Keratinocyte (primary cell): Measurements from ENCODE around the gene ADM5. TPM values are rescaled to one million over a fixed set of nuclear protein-coding genes. Genes with fewer than 3 reads are reported as not detected.

Experiments used
- DNase-seq: peaks from one replicate; pipeline ENCODE4 v3.0.0-alpha.2; 2011; ENCODE audit warnings: low read depth, missing footprints, low spot score
- FAIRE-seq: peaks from 2 replicates; lab custom pipeline; 2011; peaks lifted over from hg19 to GRCh38; lab: Jason Lieb, UNC
- H2AFZ ChIP-seq: 2 replicates; pipeline ENCODE4 v1.6.0; 2012; ENCODE audit warnings: low read length, control low read depth, inconsistent platforms; ENCODE audit not compliant: control insufficient read depth
- H3K27ac ChIP-seq: 2 replicates; pipeline ENCODE4 v1.5.1; 2011; ENCODE audit warnings: low read length; ENCODE audit not compliant: control insufficient read depth, insufficient read depth
- H3K27me3 ChIP-seq: 3 replicates; pipeline ENCODE4 v1.6.0; 2011; ENCODE audit warnings: low read length; ENCODE audit not compliant: control insufficient read depth, insufficient read depth; ENCODE audit errors: extremely low read depth
- H3K36me3 ChIP-seq, 2 experiments: 2 replicates in 1 of 2; 3 replicates in 1 of 2; pipeline ENCODE4 v1.5.1; 2011; ENCODE audit warnings: low read length in 2 of 2, mild to moderate bottlenecking in 1 of 2; ENCODE audit not compliant: control insufficient read depth in 2 of 2, insufficient read depth in 2 of 2; ENCODE audit errors: extremely low read depth in 1 of 2
- H3K4me1 ChIP-seq: 3 replicates; pipeline ENCODE4 v1.5.1; 2011; ENCODE audit warnings: low read length; ENCODE audit not compliant: control insufficient read depth, insufficient read depth; ENCODE audit errors: extremely low read depth
- H3K4me2 ChIP-seq: 3 replicates; pipeline ENCODE4 v1.6.0; 2011; ENCODE audit warnings: low read depth, low read length; ENCODE audit not compliant: control insufficient read depth, insufficient read depth; ENCODE audit errors: extremely low read depth
- H3K4me3 ChIP-seq, 3 experiments: fragments of 200-600 bp in 1 of 3; sonication (generic) in 1 of 3; 2 replicates in 2 of 3; 3 replicates in 1 of 3; pipeline ENCODE4 v1.5.1; 2011 to 2016; ENCODE audit warnings: low read length in 3 of 3, mild to moderate bottlenecking in 3 of 3, control low read depth in 2 of 3, inconsistent platforms in 1 of 3, low read depth in 1 of 3, mixed read lengths in 1 of 3, mixed run types in 1 of 3, moderate library complexity in 1 of 3; ENCODE audit not compliant: control insufficient read depth in 2 of 3, insufficient read depth in 2 of 3; ENCODE audit errors: extremely low read depth in 1 of 3
- H3K79me2 ChIP-seq: 2 replicates; pipeline ENCODE4 v1.6.0; 2012; ENCODE audit warnings: low read length; ENCODE audit not compliant: control insufficient read depth, insufficient read depth
- H3K9ac ChIP-seq: 3 replicates; pipeline ENCODE4 v1.6.0; 2011; ENCODE audit warnings: low read length; ENCODE audit not compliant: control insufficient read depth, insufficient read depth; ENCODE audit errors: extremely low read depth
- H3K9me1 ChIP-seq: 3 replicates; pipeline ENCODE4 v1.6.0; 2011; ENCODE audit warnings: low read length; ENCODE audit not compliant: control insufficient read depth, insufficient read depth; ENCODE audit errors: extremely low read depth
- H3K9me3 ChIP-seq: 2 replicates; pipeline ENCODE4 v1.5.1; 2012; ENCODE audit warnings: low read depth, low read length; ENCODE audit not compliant: control insufficient read depth
- H4K20me1 ChIP-seq: 3 replicates; pipeline ENCODE4 v1.6.0; 2011; ENCODE audit warnings: low read length; ENCODE audit not compliant: control insufficient read depth, insufficient read depth; ENCODE audit errors: extremely low read depth
- CTCF ChIP-seq, 3 experiments: IDR thresholded peaks in 1 of 3; conservative IDR thresholded peaks in 1 of 3; optimal IDR thresholded peaks in 1 of 3; 2 replicates in 2 of 3; 3 replicates in 1 of 3; pipeline versions ENCODE3 to v1.5.1; 2011; ENCODE audit warnings: low read length in 3 of 3, mild to moderate bottlenecking in 3 of 3, moderate library complexity in 2 of 3, control low read depth in 1 of 3, inconsistent platforms in 1 of 3; ENCODE audit not compliant: insufficient read depth in 2 of 3; ENCODE audit errors: extremely low read depth in 1 of 3
- EZH2 ChIP-seq: IDR thresholded peaks from one replicate; pipeline ENCODE4 v1.6.1; 2012; ENCODE audit warnings: inconsistent platforms, mild to moderate bottlenecking, low read length, moderate library complexity
- dilution Hi-C: fragments of 300-500 bp; cut with MboI; formaldehyde crosslinking; loops from one replicate; pipeline ENCODE4 v1.7.0; 2020; ENCODE audit warnings: low sequenced_read_pairs; ENCODE audit not compliant: extremely low pct_ligation_motif_present
- polyA minus RNA-seq, 3 experiments: library from RNA; depleted of rRNA, polyadenylated mRNA; stranded (reverse); fragments of >200 nt; gene quantifications; 1 replicate in 1 of 3; 2 replicates in 1 of 3; 3 replicates in 1 of 3; pipeline ENCODE4 v1.2.3, GENCODE V29; 2011
- polyA plus RNA-seq, 5 experiments: library from polyadenylated mRNA; depleted of rRNA in 3 of 5; stranded (reverse) in 3 of 5; stranded (forward) in 1 of 5; unstranded in 1 of 5; fragments of >200 nt; gene quantifications; 1 replicate in 1 of 5; 2 replicates in 3 of 5; 3 replicates in 1 of 5; pipeline versions ENCODE4 v1.2.1 to v1.2.3, GENCODE V29; 2011 to 2012; ENCODE audit warnings: missing spikeins in 2 of 5, low read depth in 1 of 5, low replicate concordance in 1 of 5

Gene ADM5
- polyA plus RNA-seq (0.73 to 0.76 TPM (median 0.73 TPM) in 3 replicates), polyA minus RNA-seq (0.36 to 1.8 TPM (median 0.54 TPM) in 3 replicates)
- polyA plus RNA-seq (2011; ENCODE audit: low read depth): 0.20 TPM
- 0.21 and 0.30 TPM in 2 replicates for polyA plus RNA-seq (2011; cell fraction: cytosol; rRNA removed)
- 4.2 and 7.9 TPM in 2 replicates for polyA plus RNA-seq (2011; cell fraction: nucleus; rRNA removed)
- 0.68 and 1.4 TPM in 2 replicates for polyA plus RNA-seq (2012; ENCODE audit: low replicate concordance)
- polyA minus RNA-seq (2011; cell fraction: cytosol; rRNA and poly(A)+ RNA removed): not detected
- 1.4 and 1.6 TPM in 2 replicates for polyA minus RNA-seq (2011; cell fraction: nucleus; rRNA and poly(A)+ RNA removed)

- DNase-seq (no peak), FAIRE-seq (no peak)
- Histone ChIP-seq H3K36me3 (peaks cover 21 to 26% of the 10 kb centered on the region in 2 experiments), H2AFZ (peak within 1 kb of the TSS; percentile 9), H3K9me1 (no peaks in the 10 kb centered on the region), H3K9me3 (no peaks in the 10 kb centered on the region), H3K79me2 (peaks cover 2% of the 10 kb centered on the region), H3K4me2 (peak within 1 kb of the TSS; percentile 93), H3K27ac (no peak within 1 kb of the TSS), H3K4me1 (peaks cover 21% of the 10 kb centered on the region), H3K4me3 (peak within 1 kb of the TSS; percentile 9 to 60 (median 47)), H3K27me3 (no peaks in the 10 kb centered on the region), H3K9ac (peak within 1 kb of the TSS; percentile 56), H4K20me1 (peaks cover 7% of the 10 kb centered on the region)
- no peak for TF ChIP-seq EZH2
- peak; percentile 58 to 89 (median 78) for TF ChIP-seq CTCF (optimal IDR thresholded peaks at IDR 0.05 in 1 of 3, IDR thresholded peaks at IDR 0.05 in 1 of 3, conservative IDR thresholded peaks at IDR 0.05 in 1 of 3; ENCODE audit: extremely low read depth in 1 of 3, insufficient read depth in 2 of 3, low read length in 3 of 3)
- dilution Hi-C loops: no loop called here
These were observed at the start of gene ADM5 for GRCh38 chr19:49689133-49690078. TSS of gene ADM5 (plus strand) at chr19:49689594. CDS start at chr19:49689838, 244 bp downstream.

- Histone ChIP-seq H3K4me3 (peak within 1 kb of the TSS; percentile 71 to 93 (median 90)), H3K9me1 (no peaks in the 10 kb centered on the region), H4K20me1 (peaks cover 2% of the 10 kb centered on the region), H3K9me3 (no peaks in the 10 kb centered on the region), H3K4me2 (peak within 1 kb of the TSS; percentile 99), H3K9ac (peak within 1 kb of the TSS; percentile 100), H3K27ac (peak within 1 kb of the TSS; percentile 100), H2AFZ (no peak within 1 kb of the TSS), H3K79me2 (peaks cover 54% of the 10 kb centered on the region), H3K4me1 (peaks cover 24% of the 10 kb centered on the region), H3K27me3 (no peaks in the 10 kb centered on the region), H3K36me3 (peaks cover 12% of the 10 kb centered on the region in 2 experiments)
- dilution Hi-C loops: no loop called here
- no peak for TF ChIP-seq EZH2
- TF ChIP-seq CTCF (optimal IDR thresholded peaks at IDR 0.05 in 1 of 3, IDR thresholded peaks at IDR 0.05 in 1 of 3, conservative IDR thresholded peaks at IDR 0.05 in 1 of 3; ENCODE audit: extremely low read depth in 1 of 3, insufficient read depth in 2 of 3, low read length in 3 of 3): no peak
- DNase-seq: peak; percentile 99
- FAIRE-seq: peak; percentile 74
These were observed 49.1 kb upstream of the ADM5 start, which contains the start of gene RRAS for GRCh38 chr19:49640113-49640898. TSS of gene RRAS (minus strand) at chr19:49640143. CDS start at chr19:49640098, 45 bp downstream.
